GM12801 (cell line): ENCODE data around the gene ALDH18A1.

Experiments used
- CTCF ChIP-seq: IDR thresholded peaks from one replicate; pipeline ENCODE4 v1.5.1; 2011; ENCODE audit warnings: control low read depth; ENCODE audit not compliant: insufficient read length; ENCODE audit errors: extremely low read depth

ALDH18A1 gene

GRCh38 chr10:95646160-95646559 lies 10.4 kb downstream of the ALDH18A1 start:
- TF ChIP-seq CTCF = no peak

GRCh38 chr10:95644901-95645300 lies 11.6 kb downstream of the ALDH18A1 start:
- TF ChIP-seq CTCF = no peak

- TF ChIP-seq CTCF = no peak
Observed at GRCh38 chr10:95640891-95641315, 15.6 kb downstream of the ALDH18A1 start.

- no peak for TF ChIP-seq CTCF
Observed at GRCh38 chr10:95637911-95638310, 18.6 kb downstream of the ALDH18A1 start.

GRCh38 chr10:95637140-95637539 lies 19.4 kb downstream of the ALDH18A1 start:
- no peak for TF ChIP-seq CTCF

- TF ChIP-seq CTCF = no peak
Observed at GRCh38 chr10:95635319-95635733, 21.2 kb downstream of the ALDH18A1 start.

- no peak for TF ChIP-seq CTCF
Observed at GRCh38 chr10:95628786-95629185, 27.7 kb downstream of the ALDH18A1 start.

- no peak for TF ChIP-seq CTCF
Observed at GRCh38 chr10:95626500-95626899, 30.0 kb downstream of the ALDH18A1 start.
